ENCODE results near the gene NLGN4Y. TPM values are rescaled to one million over a fixed set of nuclear protein-coding genes. Genes with fewer than 3 reads are reported as not detected.

The NLGN4Y gene
- polyA plus RNA-seq, 1 of the 3 experiments (the other 2 are of a cell fraction): not detected

GRCh38 chrY:14798010-14798409, 273.7 kb downstream of the NLGN4Y start:
- POLR2A ChIA-PET: no interaction called here
- Histone ChIP-seq H3K9ac (no peak overlapping the region), H3K4me2 (no peak overlapping the region), H3K79me2 (ENCODE audit: insufficient read depth) (no peaks in the 10 kb centered on the region), H3K36me3 (replicated peaks in 1 of 2; ENCODE audit: control insufficient read depth in 1 of 2, insufficient read depth in 2 of 2, low read length in 1 of 2) (no peaks in the 10 kb centered on the region), H3K27ac (ENCODE audit: low read depth in 2 of 2, low read length in 1 of 2) (no peak overlapping the region), H3K4me1 (ENCODE audit: control insufficient read depth in 1 of 2, insufficient read depth in 2 of 2, low read depth in 1 of 2, low read length in 1 of 2) (no peaks in the 10 kb centered on the region), H3F3A (replicated peaks; ENCODE audit: insufficient read depth) (no peaks in the 10 kb centered on the region), H3K27me3 (ENCODE audit: insufficient read depth) (no peaks in the 10 kb centered on the region), H3K9me3 (no peaks in the 10 kb centered on the region), H2AFZ (ENCODE audit: low read depth) (no peak overlapping the region), H3K4me3 (ENCODE audit: low read depth in 2 of 2, low read length in 1 of 2) (no peak overlapping the region), H4K20me1 (ENCODE audit: insufficient read depth) (no peaks in the 10 kb centered on the region), H3K9me2 (no peaks in the 10 kb centered on the region)
- WGBS (ENCODE audit: low lambda C conversion rate): no CpG with 5 or more reads among the region's 2 CpGs
- CTCF ChIA-PET: no interaction called here
- TF ChIP-seq RCOR1 (IDR thresholded peaks at IDR 0.05; ENCODE audit: low read length): no peak
- TF ChIP-seq FOXM1 (IDR thresholded peaks at IDR 0.05; ENCODE audit: low read depth): no peak
- TF ChIP-seq MEF2A (IDR thresholded peaks at IDR 0.05; ENCODE audit: borderline replicate concordance, low read depth): no peak
- no peak for TF ChIP-seq GABPA (IDR thresholded peaks at IDR 0.05; ENCODE audit: low read depth)
- TF ChIP-seq REST (IDR thresholded peaks at IDR 0.05; ENCODE audit: low read depth, low read length): no peak
- no peak for TF ChIP-seq RAD21 (IDR thresholded peaks at IDR 0.05; ENCODE audit: low read length)
- TF ChIP-seq POLR2AphosphoS5 (IDR thresholded peaks at IDR 0.05; ENCODE audit: low read depth, low read length): no peak
- no peak for TF ChIP-seq FOXJ3 (CRISPR knock-in tag; IDR thresholded peaks at IDR 0.05)
- no peak for TF ChIP-seq USF2 (IDR thresholded peaks at IDR 0.05; ENCODE audit: borderline replicate concordance, low read depth, low read length)
- TF ChIP-seq ELF1 (IDR thresholded peaks at IDR 0.05): no peak
- no peak for TF ChIP-seq EZH2phosphoT487 (IDR thresholded peaks at IDR 0.05; ENCODE audit: borderline replicate concordance, low read depth)
- no peak for TF ChIP-seq FOSL2 (IDR thresholded peaks at IDR 0.05; ENCODE audit: borderline replicate concordance, low read depth)
- DNase-seq: no peak

GRCh38 chrY:14801096-14801495, 276.8 kb downstream of the NLGN4Y start:
- Histone ChIP-seq H3K9me2 (no peaks in the 10 kb centered on the region), H3K4me2 (no peak overlapping the region), H3F3A (replicated peaks; ENCODE audit: insufficient read depth) (no peaks in the 10 kb centered on the region), H3K27ac (ENCODE audit: low read depth in 2 of 2, low read length in 1 of 2) (no peak overlapping the region), H3K36me3 (replicated peaks in 1 of 2; ENCODE audit: control insufficient read depth in 1 of 2, insufficient read depth in 2 of 2, low read length in 1 of 2) (no peaks in the 10 kb centered on the region), H3K27me3 (ENCODE audit: insufficient read depth) (no peaks in the 10 kb centered on the region), H3K9ac (no peak overlapping the region), H3K79me2 (ENCODE audit: insufficient read depth) (no peaks in the 10 kb centered on the region), H3K4me3 (ENCODE audit: low read depth in 2 of 2, low read length in 1 of 2) (no peak overlapping the region), H2AFZ (ENCODE audit: low read depth) (no peak overlapping the region), H3K9me3 (no peaks in the 10 kb centered on the region), H4K20me1 (ENCODE audit: insufficient read depth) (no peaks in the 10 kb centered on the region), H3K4me1 (ENCODE audit: control insufficient read depth in 1 of 2, insufficient read depth in 2 of 2, low read depth in 1 of 2, low read length in 1 of 2) (no peaks in the 10 kb centered on the region)
- TF ChIP-seq JUND (IDR thresholded peaks at IDR 0.05): no peak
- no peak for TF ChIP-seq USF2 (IDR thresholded peaks at IDR 0.05; ENCODE audit: borderline replicate concordance, low read depth, low read length)
- TF ChIP-seq FOXJ3 (CRISPR knock-in tag; IDR thresholded peaks at IDR 0.05): no peak
- no peak for TF ChIP-seq ZBTB33 (IDR thresholded peaks at IDR 0.05; ENCODE audit: borderline replicate concordance, low read depth)
- no peak for TF ChIP-seq MEF2A (IDR thresholded peaks at IDR 0.05; ENCODE audit: borderline replicate concordance, low read depth)
- no peak for TF ChIP-seq CTCF (IDR thresholded peaks at IDR 0.05)
- TF ChIP-seq YY1 (IDR thresholded peaks at IDR 0.05; ENCODE audit: low read depth): no peak
- no peak for TF ChIP-seq IRF3 (IDR thresholded peaks at IDR 0.05; ENCODE audit: low read depth, low read length)
- no peak for TF ChIP-seq MXI1 (IDR thresholded peaks at IDR 0.05; ENCODE audit: low read depth, low read length)
- no peak for DNase-seq
- ChIA-PET POLR2A (no interaction called here), CTCF (no interaction called here)
- no CpG with 5 or more reads among the region's 2 CpGs for WGBS (ENCODE audit: low lambda C conversion rate)
